CD1c-positive myeloid dendritic cell (primary cell): ENCODE data around the gene SPATA31A5.
"Not testable (repeated sequence)": the region's sequence is repeated elsewhere in the genome, so short reads cannot be mapped to it uniquely, and the experiment has no call there.

Experiments
- DNase-seq: peaks from one replicate; pipeline ENCODE4 v3.0.0-alpha.2; 2016; ENCODE audit errors: extremely low spot score

The SPATA31A5 gene

DNA sequence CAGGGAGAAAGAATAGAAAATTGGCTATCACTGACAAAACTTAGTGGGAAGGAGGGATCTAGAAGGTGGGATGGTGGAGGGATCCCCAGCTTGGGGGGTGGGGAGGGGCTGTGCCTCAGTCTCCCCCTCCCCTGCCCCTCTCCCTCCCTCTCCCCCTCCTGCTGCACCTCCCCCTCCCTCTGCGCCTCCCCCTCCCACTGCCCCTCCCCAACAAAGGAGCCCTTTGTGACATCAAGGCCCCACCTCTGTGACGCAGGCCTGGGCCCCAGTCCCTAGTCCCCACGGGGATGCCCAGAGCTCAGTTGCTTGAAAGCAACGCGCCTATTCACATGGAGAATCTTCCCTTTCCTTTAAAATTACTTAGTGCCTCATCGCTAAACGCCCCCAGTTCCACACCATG, at the start of gene SPATA31A5:
SPATA31A5 (plus strand) TSS at position 301 of the 400 bp plus-strand sequence; CDS start at position 330, 29 bp downstream.
- DNase-seq: not testable (repeated sequence)

DNA sequence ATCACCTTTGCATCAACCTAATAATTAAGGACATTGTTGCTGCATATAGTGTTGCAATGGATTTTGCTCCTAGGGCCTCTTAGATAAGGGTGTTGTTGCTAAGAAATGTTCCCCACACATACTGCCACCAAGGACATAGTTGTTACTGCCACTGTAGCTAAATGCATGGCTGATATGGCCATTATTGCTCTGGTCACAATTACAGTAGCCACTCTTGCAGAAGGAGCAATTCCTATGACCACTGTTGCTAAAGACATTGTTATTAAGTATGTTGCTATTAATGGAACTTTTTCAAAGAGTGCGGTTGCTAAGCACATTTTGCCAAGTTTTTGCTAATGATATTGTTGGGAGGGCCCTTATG, 48.8 kb downstream of the SPATA31A5 start:
- DNase-seq: not testable (repeated sequence)

DNA sequence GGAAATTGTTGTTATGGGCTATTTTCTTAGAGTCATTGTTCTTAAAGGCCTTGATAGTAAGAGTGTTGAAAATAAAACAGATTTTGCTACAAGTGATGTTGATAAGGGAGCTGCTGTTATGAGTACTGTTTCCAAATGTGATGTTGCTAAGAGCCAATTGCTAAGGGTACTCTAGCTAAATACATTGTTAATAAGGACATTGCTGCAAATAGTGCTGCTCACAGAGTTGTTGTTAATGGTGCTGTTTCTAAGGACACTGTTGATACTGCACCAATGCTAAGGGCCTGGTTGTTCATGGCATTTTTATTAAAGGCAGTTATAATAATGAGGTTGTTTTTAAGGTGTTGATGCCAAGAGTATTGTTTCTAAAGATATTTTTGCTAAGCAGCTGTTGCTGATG, 52.2 kb downstream of the SPATA31A5 start:
- not testable (repeated sequence) for DNase-seq
